ENCODE data around the gene SEBOX.
A peak's percentile ranks its signal among the peaks of the same experiment; 100 is the strongest.

Gene SEBOX

DNA sequence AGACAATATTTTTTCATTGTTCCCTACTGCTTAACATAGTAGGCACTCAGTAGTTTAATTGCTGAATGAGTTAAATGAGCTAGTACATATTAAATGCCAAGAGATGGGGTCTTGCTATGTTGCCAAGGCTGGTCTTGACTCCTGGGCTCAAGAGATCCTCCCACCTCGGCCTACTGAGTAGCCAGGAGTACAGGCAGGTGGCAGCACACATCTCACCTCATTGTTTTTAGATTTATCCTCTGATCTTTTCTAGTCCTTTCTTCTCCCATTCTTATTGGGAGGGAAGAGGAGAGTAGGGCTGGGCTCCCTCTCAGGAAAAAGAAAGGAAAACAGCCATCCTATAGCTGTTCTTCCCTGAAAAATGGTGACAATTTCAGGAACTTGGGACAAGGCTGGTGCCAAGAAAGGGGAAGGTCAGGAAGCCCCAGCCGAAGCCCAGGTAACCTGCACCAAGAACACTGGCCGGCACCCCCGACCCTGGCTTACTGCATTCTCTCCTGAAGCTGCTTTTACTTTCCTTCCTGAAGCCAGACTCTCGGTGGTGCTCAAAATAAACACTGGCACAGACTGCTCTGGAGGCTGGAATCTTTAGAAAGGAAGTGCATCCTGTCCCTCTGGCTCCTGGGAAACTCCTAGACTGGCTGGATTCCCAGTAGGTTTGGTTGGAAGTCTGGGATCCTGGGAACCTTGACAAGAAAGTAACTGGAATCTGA is 26.8 kb downstream of the SEBOX start:
- Histone ChIP-seq H3K9me3 (ENCODE audit: control insufficient read depth in 2 of 2, low read length in 2 of 2) (no peaks in the 10 kb centered on the region), H3K4me3 (ENCODE audit: low read length in 2 of 2) (no peak overlapping the region), H3K9ac (ENCODE audit: low read length in 2 of 2) (peak overlapping the region in 1 of 2 donors; percentile 13), H3K4me1 (ENCODE audit: control insufficient read depth, insufficient read depth, low read length) (peaks cover 30% of the 10 kb centered on the region), H3K27me3 (ENCODE audit: control insufficient read depth in 1 of 2, insufficient read depth in 2 of 2, low read length in 2 of 2) (no peaks in the 10 kb centered on the region), H3K27ac (ENCODE audit: low read length) (peak overlapping the region; percentile 26), H3K36me3 (ENCODE audit: control insufficient read depth in 2 of 2, insufficient read depth in 2 of 2, low read length in 2 of 2) (peaks cover 19 to 30% of the 10 kb centered on the region in 2 donors)

DNA sequence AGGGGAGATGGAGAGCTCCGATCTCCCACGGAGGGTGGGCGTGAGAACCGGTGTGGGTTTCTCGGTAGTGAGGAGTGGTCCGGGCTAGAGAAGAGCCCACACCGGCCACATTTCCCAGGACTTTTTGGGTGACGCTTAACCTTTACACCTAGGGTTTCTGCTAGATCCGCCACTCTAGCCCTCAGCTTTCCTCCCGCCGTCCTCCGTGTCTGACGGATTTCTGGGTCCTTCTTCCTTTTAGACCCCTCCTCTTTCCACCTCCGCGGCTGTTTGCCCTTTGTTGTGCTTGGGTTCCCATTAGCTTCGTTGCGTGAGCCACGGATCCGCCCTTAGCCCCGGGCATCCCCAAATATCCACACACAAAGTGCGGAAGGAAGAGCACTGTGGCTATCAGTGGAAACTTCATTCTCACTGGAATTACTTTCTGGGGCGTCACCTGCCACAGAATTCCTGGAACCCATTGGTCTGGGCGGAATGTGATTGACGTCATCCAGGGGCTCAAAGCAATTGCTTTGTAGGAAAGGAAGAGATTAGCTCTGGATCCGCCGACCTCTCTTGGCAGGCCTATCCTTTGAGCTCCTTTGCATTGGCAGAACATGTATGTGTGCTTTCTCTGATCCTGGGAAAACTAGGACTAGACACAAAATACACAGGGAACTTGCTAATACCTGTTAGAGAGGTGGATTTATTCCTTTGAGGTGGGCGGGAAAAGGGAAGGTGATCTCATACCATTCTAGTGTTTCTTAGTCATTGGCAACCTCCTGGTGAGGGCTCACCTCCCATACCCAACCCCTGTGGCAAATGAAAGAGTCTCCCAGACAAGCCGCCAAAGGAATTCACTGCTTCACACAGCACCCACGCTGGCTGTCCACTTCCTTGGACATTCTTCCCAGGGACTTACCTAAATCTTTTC is 28.8 kb downstream of the SEBOX start:
- no peaks in the 10 kb centered on the region for H3K9me3 ChIP-seq (ENCODE audit: control insufficient read depth in 2 of 2, low read length in 2 of 2)
- peak overlapping the region; percentile 94 to 97 for H3K9ac ChIP-seq (ENCODE audit: low read length in 2 of 2)
- peaks cover 31% of the 10 kb centered on the region for H3K4me1 ChIP-seq (ENCODE audit: control insufficient read depth, insufficient read depth, low read length)

DNA sequence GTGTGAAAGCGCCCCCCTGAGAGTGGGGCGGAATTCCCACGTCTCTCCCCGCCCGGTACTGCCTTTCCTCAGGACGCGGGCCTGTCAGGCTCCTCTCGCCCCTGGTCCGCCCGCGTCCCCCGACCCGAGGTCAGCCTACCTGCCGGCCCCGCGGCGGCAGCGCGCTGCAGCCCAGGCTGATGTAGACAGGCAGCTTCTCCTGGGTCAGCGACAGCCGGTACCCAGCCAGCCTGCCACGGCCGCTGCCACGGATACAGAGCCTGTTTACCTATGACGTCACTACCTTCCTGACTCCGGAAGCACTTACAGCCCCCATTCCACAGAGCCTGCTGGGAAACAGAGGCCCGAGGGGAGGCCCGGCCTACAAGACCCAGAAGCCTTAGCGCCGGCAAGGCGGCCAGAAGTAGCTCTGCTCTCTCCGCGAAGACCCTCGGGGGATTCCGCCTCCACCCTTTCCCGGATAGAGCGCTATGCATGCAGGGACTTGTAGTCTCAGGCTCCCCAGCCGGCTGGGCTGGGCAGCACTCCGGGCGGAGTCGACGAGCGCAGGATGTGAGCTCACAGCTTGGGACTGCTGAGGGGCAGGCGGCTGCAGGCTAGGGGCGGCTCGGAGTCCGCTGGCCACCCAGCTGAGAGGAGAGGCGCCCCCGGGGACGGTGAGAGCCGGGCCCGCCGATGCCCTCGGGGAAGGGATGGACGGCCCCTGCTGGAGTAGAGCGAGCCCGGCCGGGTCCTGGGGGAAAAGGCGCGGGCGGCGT is 29.6 kb downstream of the SEBOX start, which contains the start of the genes IFT20 and TNFAIP1:
Gene IFT20 (minus strand): TSS at position 272 of the 758 bp plus-strand sequence. CDS start 3,487 bp downstream, outside the sequence.
Gene TNFAIP1 (plus strand): TSS at position 561 of the 758 bp plus-strand sequence. CDS start 3,761 bp downstream, outside the sequence.
- H3K4me3 ChIP-seq (ENCODE audit: low read length in 2 of 2), result peak within 1 kb of the TSS; percentile 95 to 96
- peak within 1 kb of the TSS; percentile 94 to 97 for H3K9ac ChIP-seq (ENCODE audit: low read length in 2 of 2)
- H3K27me3 ChIP-seq (ENCODE audit: control insufficient read depth in 1 of 2, insufficient read depth in 2 of 2, low read length in 2 of 2), result no peaks in the 10 kb centered on the region
- peak within 1 kb of the TSS; percentile 88 for H3K27ac ChIP-seq (ENCODE audit: low read length)
- peaks cover 10 to 14% of the 10 kb centered on the region in 2 donors for H3K36me3 ChIP-seq (ENCODE audit: control insufficient read depth in 2 of 2, insufficient read depth in 2 of 2, low read length in 2 of 2)
- peaks cover 31% of the 10 kb centered on the region for H3K4me1 ChIP-seq (ENCODE audit: control insufficient read depth, insufficient read depth, low read length)
- H3K9me3 ChIP-seq (ENCODE audit: control insufficient read depth in 2 of 2, low read length in 2 of 2), result no peaks in the 10 kb centered on the region

More for the DNA sequence above, 28.8 kb downstream of the SEBOX start:
- Histone ChIP-seq H3K27ac (ENCODE audit: low read length) (peak overlapping the region; percentile 88), H3K4me3 (ENCODE audit: low read length in 2 of 2) (peak overlapping the region; percentile 94 to 96), H3K27me3 (ENCODE audit: control insufficient read depth in 1 of 2, insufficient read depth in 2 of 2, low read length in 2 of 2) (no peaks in the 10 kb centered on the region), H3K36me3 (ENCODE audit: control insufficient read depth in 2 of 2, insufficient read depth in 2 of 2, low read length in 2 of 2) (peaks cover 12 to 19% of the 10 kb centered on the region in 2 donors)

DNA sequence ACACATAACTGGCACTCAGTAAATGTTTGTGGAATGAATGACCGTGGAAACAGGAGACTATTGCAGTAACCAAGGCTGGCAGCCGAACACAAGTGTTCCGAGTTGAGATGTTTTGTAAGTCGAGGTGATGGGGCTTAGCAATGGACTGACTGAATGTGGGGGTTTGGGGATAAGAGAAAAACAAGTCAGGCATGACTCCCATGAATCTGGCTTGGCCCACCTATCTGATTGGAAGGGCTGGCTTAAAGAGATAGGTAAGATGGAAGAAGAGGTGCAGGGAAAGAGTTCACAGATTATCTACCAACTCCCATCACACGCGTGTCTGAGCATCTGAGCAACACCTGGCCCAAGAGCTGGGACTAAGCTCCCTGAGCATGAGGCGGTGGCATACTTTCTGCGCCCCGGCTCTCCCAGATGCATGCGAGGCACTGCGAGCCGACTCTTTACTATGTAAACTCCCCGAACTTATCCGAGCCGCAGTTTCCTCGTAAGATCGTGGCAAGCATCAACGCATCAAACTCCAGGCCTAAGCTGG is 30.3 kb downstream of the SEBOX start:
- H3K4me3 ChIP-seq (ENCODE audit: low read length in 2 of 2), result peak overlapping the region; percentile 95 to 96
- H3K9me3 ChIP-seq (ENCODE audit: control insufficient read depth in 2 of 2, low read length in 2 of 2), result no peaks in the 10 kb centered on the region
- H3K27ac ChIP-seq (ENCODE audit: low read length), result peak overlapping the region; percentile 88
- H3K9ac ChIP-seq (ENCODE audit: low read length in 2 of 2), result peak overlapping the region; percentile 82 to 87
- no peaks in the 10 kb centered on the region for H3K27me3 ChIP-seq (ENCODE audit: control insufficient read depth in 1 of 2, insufficient read depth in 2 of 2, low read length in 2 of 2)
- H3K4me1 ChIP-seq (ENCODE audit: control insufficient read depth, insufficient read depth, low read length), result peaks cover 31% of the 10 kb centered on the region
- H3K36me3 ChIP-seq (ENCODE audit: control insufficient read depth in 2 of 2, insufficient read depth in 2 of 2, low read length in 2 of 2), result peaks cover 10% of the 10 kb centered on the region in 2 donors

DNA sequence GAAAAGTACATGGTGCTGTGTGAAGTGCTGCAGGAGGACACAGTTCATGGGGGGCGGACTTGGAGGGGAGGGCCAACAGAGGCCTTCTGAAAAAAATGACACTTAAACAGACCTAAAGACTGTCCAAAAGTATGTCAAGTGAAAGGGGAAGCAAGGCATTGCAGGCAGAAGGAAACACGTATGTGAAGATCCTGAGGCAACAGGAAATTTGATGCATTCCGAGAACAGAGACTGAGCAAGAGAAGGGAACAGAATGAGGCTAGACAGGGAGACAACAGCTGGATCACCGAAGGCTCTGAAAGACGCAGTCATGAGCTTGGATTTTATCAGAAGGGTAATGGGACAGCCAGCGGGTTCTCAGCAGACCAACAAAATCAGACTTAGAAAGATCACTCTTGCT is 30.8 kb downstream of the SEBOX start:
- Histone ChIP-seq H3K4me1 (ENCODE audit: control insufficient read depth, insufficient read depth, low read length) (peaks cover 31% of the 10 kb centered on the region), H3K36me3 (ENCODE audit: control insufficient read depth in 2 of 2, insufficient read depth in 2 of 2, low read length in 2 of 2) (peaks cover 13 to 14% of the 10 kb centered on the region in 2 donors), H3K27ac (ENCODE audit: low read length) (no peak overlapping the region), H3K27me3 (ENCODE audit: control insufficient read depth in 1 of 2, insufficient read depth in 2 of 2, low read length in 2 of 2) (no peaks in the 10 kb centered on the region), H3K9me3 (ENCODE audit: control insufficient read depth in 2 of 2, low read length in 2 of 2) (no peaks in the 10 kb centered on the region), H3K4me3 (ENCODE audit: low read length in 2 of 2) (peak overlapping the region; percentile 95 to 96), H3K9ac (ENCODE audit: low read length in 2 of 2) (peak overlapping the region; percentile 3 to 87)

DNA sequence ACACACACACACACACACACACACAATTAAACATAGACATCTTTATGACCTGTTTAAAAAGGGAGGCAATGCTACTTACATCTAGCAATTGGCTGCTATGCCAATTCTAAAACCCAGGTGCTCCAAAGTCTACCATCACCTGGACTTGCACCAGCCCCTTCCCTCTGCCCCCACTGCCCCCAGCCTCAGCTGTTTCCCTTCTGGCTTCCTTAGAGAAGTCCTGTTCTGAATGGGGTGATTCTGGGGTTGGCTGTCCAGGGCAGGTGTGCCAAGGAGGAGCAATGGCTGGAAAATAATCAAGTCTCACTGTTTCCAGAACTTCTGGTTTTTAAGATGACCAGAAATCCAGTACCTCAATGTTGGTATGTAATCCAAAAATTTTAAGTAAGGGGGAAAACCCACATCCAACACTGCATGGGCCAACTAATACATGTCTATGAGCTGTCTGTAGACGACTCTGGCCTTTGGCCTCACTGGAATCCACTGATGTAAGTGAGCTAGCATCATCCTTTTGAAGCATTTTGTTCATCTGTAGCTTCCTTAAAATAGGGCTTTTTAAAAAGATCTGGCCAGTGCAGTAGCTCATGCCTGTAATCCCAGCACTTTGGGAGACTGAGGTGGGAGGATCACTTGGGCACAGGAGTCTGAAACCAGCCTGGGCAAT is 31.8 kb downstream of the SEBOX start:
- H3K27ac ChIP-seq (ENCODE audit: low read length), result no peak overlapping the region
- H3K4me1 ChIP-seq (ENCODE audit: control insufficient read depth, insufficient read depth, low read length), result peaks cover 31% of the 10 kb centered on the region

DNA sequence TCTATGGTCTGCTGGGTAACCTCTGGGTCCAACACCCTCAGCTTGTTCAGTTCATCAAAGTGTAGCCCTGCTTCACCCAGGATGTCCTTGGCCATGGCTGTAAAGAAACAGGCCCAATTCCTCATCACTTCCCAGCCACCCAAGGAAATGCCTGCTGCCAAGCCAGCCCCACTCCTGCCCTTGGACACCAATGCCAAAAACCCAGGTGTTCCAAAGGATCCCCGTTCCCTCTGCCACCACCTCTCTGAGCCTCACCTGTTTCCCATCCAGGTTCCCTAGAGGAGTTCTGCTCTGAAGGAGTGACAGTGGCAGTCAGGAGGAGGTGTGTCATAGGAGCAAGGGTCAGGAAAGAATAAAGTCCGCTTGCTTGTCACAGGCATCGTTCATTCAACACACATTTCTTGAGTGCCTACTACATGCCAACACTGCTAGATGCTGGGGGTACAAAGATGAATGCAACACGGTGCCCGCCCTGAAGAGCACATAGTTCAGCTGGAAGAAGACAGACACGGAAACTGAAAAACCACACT is 33.0 kb downstream of the SEBOX start:
- Histone ChIP-seq H3K27ac (ENCODE audit: low read length) (no peak overlapping the region), H3K4me3 (ENCODE audit: low read length in 2 of 2) (no peak overlapping the region), H3K4me1 (ENCODE audit: control insufficient read depth, insufficient read depth, low read length) (peaks cover 31% of the 10 kb centered on the region), H3K9me3 (ENCODE audit: control insufficient read depth in 2 of 2, low read length in 2 of 2) (no peaks in the 10 kb centered on the region), H3K27me3 (ENCODE audit: control insufficient read depth in 1 of 2, insufficient read depth in 2 of 2, low read length in 2 of 2) (no peaks in the 10 kb centered on the region), H3K36me3 (ENCODE audit: control insufficient read depth in 2 of 2, insufficient read depth in 2 of 2, low read length in 2 of 2) (peaks cover 20 to 30% of the 10 kb centered on the region in 2 donors), H3K9ac (ENCODE audit: low read length in 2 of 2) (no peak overlapping the region)

More for the DNA sequence above, 31.8 kb downstream of the SEBOX start:
- no peaks in the 10 kb centered on the region for H3K27me3 ChIP-seq (ENCODE audit: control insufficient read depth in 1 of 2, insufficient read depth in 2 of 2, low read length in 2 of 2)
- peak overlapping the region in 1 of 2 donors; percentile 5 for H3K9ac ChIP-seq (ENCODE audit: low read length in 2 of 2)
- peaks cover 20 to 21% of the 10 kb centered on the region in 2 donors for H3K36me3 ChIP-seq (ENCODE audit: control insufficient read depth in 2 of 2, insufficient read depth in 2 of 2, low read length in 2 of 2)
- no peaks in the 10 kb centered on the region for H3K9me3 ChIP-seq (ENCODE audit: control insufficient read depth in 2 of 2, low read length in 2 of 2)
- H3K4me3 ChIP-seq (ENCODE audit: low read length in 2 of 2), result no peak overlapping the region

DNA sequence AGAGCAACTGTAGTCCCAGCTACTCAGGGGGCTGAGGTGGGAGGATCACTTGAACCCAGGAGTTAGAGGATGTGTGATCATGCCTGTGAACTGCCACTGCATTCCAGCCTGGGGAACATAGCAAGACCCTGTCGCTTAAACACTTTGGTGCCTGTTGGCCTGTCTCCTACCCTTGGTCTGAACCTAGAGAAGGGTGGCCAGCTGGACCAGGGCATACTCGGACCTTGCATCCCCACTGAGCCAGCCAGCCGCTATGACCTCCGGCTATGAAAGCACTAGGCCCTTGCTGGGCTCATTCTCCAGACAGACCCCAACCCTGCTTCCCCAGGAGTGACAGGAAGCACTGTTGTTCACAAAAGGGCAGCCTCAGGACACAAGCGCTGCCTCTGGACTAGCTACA is 34.3 kb downstream of the SEBOX start:
- Histone ChIP-seq H3K27ac (ENCODE audit: low read length) (no peak overlapping the region), H3K36me3 (ENCODE audit: control insufficient read depth in 2 of 2, insufficient read depth in 2 of 2, low read length in 2 of 2) (peaks cover 24 to 30% of the 10 kb centered on the region in 2 donors), H3K27me3 (ENCODE audit: control insufficient read depth in 1 of 2, insufficient read depth in 2 of 2, low read length in 2 of 2) (no peaks in the 10 kb centered on the region), H3K9me3 (ENCODE audit: control insufficient read depth in 2 of 2, low read length in 2 of 2) (no peaks in the 10 kb centered on the region), H3K4me1 (ENCODE audit: control insufficient read depth, insufficient read depth, low read length) (peaks cover 19% of the 10 kb centered on the region), H3K9ac (ENCODE audit: low read length in 2 of 2) (no peak overlapping the region), H3K4me3 (ENCODE audit: low read length in 2 of 2) (no peak overlapping the region)

DNA sequence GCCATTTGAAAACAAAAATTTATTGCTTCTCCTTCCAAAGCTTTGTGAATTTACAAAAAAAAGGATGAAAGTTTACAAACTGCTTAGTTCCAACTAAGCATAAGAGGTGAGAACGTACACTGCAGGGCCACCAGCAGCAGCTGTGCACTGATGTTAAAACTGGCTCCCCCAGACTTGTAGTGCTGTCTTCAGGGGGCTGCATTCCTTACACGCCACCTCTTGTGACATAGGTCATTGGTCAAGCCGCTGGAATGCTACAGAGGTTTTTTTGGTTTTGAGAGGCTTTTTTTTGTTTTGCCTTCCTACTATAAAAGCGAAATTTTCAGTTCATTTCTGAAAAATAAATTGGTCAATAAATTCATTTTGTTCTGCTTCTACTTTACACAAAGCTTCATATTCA is 36.7 kb downstream of the SEBOX start:
- Histone ChIP-seq H3K4me3 (ENCODE audit: low read length in 2 of 2) (no peak overlapping the region), H3K9me3 (ENCODE audit: control insufficient read depth in 2 of 2, low read length in 2 of 2) (no peaks in the 10 kb centered on the region), H3K27me3 (ENCODE audit: control insufficient read depth in 1 of 2, insufficient read depth in 2 of 2, low read length in 2 of 2) (no peaks in the 10 kb centered on the region), H3K27ac (ENCODE audit: low read length) (no peak overlapping the region), H3K36me3 (ENCODE audit: control insufficient read depth in 2 of 2, insufficient read depth in 2 of 2, low read length in 2 of 2) (peaks cover 24 to 30% of the 10 kb centered on the region in 2 donors), H3K9ac (ENCODE audit: low read length in 2 of 2) (no peak overlapping the region), H3K4me1 (ENCODE audit: control insufficient read depth, insufficient read depth, low read length) (peaks cover 3% of the 10 kb centered on the region)
